Fibroblast of lung (primary cell): Measurements from ENCODE around the gene NDC1.

Experiments
- EZH2 ChIP-seq: IDR thresholded peaks from 2 replicates; pipeline ENCODE4 v1.5.1; 2012; ENCODE audit warnings: low read length, control low read depth, mild to moderate bottlenecking; ENCODE audit errors: missing control alignments
- TF ChIP-seq, protein P1 (sequence below), 2 donors: IDR thresholded peaks in 1 of 2; conservative IDR thresholded peaks in 1 of 2; 1 replicate in 1 of 2; 2 replicates in 1 of 2; pipeline ENCODE4 v1.5.1; 2011 to 2012; ENCODE audit warnings: low read length in 2 of 2, control low read depth in 1 of 2, inconsistent platforms in 1 of 2, low read depth in 1 of 2, mild to moderate bottlenecking in 1 of 2

DNA sequence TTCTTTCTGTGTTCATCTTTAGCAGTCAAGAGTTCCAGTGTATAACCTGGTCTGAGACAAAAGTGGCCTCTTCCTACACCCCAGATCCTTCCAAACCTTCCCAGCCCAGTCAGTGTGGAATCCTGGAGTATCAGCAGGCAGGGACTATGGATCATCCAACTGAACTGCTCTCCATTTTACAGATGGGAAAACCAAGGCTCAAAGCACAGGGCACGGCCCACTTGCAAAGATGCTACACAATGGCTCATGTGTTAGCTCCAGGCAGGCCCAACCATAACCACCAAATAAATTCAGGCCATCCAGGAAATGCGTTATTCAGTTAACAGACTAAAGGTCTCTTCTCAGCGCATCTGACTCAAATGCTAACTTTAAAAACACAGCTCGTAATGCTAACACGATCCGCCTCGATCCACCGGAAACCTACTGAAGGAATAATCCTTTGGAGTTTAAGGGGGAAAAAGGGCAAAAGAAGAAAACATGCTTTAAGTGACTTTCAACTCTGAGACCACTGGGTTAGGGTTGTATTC, 106.3 kb downstream of the NDC1 start:
- TF ChIP-seq, protein P1, sequence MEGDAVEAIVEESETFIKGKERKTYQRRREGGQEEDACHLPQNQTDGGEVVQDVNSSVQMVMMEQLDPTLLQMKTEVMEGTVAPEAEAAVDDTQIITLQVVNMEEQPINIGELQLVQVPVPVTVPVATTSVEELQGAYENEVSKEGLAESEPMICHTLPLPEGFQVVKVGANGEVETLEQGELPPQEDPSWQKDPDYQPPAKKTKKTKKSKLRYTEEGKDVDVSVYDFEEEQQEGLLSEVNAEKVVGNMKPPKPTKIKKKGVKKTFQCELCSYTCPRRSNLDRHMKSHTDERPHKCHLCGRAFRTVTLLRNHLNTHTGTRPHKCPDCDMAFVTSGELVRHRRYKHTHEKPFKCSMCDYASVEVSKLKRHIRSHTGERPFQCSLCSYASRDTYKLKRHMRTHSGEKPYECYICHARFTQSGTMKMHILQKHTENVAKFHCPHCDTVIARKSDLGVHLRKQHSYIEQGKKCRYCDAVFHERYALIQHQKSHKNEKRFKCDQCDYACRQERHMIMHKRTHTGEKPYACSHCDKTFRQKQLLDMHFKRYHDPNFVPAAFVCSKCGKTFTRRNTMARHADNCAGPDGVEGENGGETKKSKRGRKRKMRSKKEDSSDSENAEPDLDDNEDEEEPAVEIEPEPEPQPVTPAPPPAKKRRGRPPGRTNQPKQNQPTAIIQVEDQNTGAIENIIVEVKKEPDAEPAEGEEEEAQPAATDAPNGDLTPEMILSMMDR (conservative IDR thresholded peaks at IDR 0.05 in 1 of 2, IDR thresholded peaks at IDR 0.05 in 1 of 2; ENCODE audit: low read depth in 1 of 2, low read length in 2 of 2), result no peak
- no peak for TF ChIP-seq EZH2
